ENCODE measurements around the gene CLSTN2.

The CLSTN2 gene

DNA sequence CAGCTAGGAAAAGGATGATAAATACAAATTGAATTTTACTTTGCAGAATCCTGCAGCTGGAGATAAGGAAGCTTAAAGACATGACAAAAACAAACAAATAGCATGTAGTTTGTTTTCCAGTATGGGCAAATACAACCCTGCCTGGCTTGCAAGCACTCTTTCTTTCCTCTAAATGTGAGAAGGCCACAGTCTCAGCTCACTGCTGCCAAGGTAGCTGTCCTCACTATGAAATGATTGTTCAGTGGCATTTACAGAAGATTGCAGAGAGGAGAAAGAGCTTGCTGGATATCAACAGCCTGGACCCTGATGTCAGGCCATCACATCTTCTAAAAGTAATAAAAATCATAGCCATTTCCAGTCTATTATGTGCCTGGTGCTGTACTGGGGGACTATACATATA, 262.0 kb downstream of the CLSTN2 start:
- DNase-seq, result no peak

GRCh38 chr3:140198242-140198641, 263.3 kb downstream of the CLSTN2 start:
- DNase-seq, result no peak

DNA sequence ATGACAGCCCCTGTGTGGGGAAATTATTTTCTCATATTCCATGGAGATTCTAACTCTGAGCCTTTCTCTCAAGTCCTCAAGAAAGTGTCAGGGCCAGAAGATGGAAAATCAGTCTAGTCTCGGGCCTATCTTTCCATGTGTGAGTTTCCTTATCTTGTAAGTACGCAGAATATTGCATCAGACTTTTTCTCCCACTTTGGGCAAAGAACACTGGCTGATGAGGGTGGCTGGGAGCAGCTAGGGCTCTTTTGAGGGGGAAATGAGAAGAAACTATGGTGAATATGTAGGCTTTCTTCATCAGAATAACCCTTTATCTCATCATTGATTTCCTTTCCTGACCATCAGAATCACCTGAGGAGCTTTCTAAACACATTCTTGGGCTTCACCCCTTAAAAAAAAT, 264.0 kb downstream of the CLSTN2 start:
- no peak for DNase-seq

GRCh38 chr3:140199743-140200142, 264.8 kb downstream of the CLSTN2 start:
- DNase-seq, result no peak

DNA sequence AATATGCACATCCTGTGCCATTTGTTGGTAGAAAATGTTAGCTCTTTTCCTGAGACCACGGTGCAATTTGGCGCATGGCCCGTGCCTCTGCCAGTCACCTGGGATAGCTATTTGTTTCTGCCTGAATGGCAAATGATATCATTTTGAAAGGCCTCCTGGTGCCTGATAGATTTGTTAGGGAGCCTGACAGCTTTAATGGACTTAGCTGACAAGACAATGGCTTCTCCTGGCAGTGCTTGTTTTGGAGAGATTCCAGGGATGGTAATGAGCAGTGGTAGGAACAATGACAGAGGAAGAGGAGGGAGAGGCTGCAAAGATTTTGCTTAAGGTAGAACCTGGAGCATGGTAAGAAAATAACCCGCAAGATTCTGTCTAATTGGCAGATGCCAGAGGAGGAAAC, 268.5 kb downstream of the CLSTN2 start:
- DNase-seq, result no peak

DNA sequence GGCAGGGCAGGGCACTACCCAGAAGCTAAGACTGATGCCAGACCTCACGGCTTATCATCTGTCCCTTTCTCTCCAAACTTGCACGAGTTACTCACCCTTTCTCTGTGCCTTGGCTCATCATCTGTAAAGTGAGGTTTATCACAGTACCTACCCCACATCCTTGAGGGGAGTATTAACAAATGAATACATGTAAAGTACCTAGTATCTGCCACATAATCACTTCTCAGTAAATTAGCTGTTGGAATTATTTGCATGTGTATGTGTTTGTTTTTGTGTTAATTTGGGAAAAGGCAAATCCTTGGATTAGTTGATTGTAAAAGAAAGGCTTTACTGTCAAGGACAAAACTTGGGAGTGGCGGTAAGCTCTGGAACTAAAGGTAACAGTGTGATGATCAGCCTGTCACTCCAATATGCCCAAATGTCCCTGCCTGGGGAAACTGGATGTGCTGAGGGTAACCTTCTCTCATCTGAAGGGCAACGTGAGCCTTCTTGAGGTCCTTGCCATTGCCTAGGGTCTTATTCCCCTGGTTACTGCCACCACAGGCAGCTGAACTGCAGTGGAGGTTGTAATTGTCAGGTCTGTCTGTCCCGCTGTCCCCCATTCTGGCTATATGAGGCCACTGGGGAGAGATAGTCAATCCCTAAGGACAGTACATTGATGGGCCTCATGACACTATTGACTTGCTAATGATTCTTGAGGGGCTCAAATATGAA, 269.4 kb downstream of the CLSTN2 start:
- no peak for DNase-seq

- DNase-seq, result no peak
Measured at GRCh38 chr3:140205598-140205997, 270.6 kb downstream of the CLSTN2 start.

DNA sequence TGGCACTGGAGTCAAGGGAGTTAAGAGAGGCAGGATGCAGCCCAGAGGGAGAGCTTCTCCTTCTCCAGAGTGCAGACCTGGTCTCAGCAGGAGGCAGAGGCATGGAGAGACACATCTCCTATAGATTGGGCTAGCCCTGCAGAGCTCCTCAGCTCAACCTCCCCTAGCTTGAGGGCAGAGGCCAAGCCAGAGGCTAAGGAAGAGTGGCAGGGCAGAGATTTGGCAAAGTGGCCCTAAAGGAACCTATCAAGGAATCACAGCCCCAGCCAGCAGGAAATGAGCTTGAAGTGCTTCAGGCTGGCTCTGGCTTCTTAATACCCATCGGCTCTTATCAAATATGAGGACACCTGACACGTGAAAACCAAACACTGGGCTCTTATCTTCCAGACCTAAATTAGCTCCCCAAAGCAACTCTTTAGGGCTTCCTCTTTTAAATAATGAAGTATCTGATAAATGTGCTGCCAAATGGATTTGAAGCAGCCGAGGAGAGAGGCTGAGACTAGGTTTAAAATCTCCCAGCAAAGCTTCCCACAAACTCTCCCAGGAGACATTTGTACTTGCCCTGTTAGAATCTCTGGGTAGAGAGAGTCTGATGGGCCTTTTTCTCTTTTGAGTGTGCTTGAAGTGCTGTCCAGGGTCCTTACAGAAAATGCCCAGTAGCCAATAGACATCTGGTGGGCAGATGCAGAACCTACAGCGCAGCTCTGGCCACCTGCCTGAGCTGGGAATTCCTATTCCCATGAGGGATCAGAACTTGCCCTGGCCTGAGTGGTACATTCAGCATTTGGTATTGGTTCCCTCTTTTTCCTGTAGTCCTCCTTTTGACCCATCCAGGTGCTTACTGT, 271.4 kb downstream of the CLSTN2 start:
- no peak for DNase-seq

GRCh38 chr3:140207541-140207940, 272.6 kb downstream of the CLSTN2 start:
- no peak for DNase-seq

DNA sequence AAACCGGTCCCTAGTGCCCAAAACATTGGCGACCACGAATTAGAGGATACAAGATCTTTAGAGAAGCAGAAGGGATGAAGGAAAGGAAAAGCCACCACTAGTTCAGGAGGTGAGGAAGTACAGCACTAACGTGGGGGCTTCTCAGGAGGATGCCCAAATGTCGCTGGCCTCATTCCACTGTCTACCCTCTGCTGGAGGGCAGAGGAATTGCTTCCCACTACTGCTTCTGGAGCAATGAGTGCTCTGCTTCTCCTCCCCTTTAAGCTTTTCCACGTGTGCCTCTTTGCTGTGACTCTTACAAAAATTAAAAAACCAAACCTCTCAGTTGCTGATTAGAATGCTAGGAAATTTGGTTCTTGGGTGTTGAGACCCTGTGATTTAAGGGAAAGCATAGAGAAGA, 281.3 kb downstream of the CLSTN2 start:
- no peak for DNase-seq

GRCh38 chr3:140219291-140219690, 284.3 kb downstream of the CLSTN2 start:
- DNase-seq, result no peak

GRCh38 chr3:140219923-140220452, 285.0 kb downstream of the CLSTN2 start:
- no peak for DNase-seq

DNA sequence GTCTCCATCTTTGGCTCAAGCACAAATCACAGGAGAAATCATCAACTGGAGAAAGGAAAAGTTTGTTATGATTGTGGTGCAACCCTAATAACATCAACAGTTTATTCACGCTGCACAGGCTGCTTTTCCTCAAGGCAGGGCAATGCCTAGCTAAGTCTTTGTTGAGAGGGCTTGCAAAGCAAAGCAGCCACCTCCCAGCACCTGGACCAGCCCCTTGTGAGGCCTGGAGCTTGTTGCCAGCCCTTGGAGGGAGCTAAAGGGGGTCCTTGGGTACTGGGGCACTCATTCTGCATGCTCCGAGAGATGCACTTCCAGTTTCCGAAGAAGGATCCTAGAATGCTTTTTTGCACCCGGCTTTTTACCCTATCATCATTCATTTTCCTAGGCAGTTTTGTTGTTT, 288.2 kb downstream of the CLSTN2 start:
- no peak for DNase-seq

- no peak for DNase-seq
Measured at GRCh38 chr3:140223631-140224030, 288.6 kb downstream of the CLSTN2 start.

DNA sequence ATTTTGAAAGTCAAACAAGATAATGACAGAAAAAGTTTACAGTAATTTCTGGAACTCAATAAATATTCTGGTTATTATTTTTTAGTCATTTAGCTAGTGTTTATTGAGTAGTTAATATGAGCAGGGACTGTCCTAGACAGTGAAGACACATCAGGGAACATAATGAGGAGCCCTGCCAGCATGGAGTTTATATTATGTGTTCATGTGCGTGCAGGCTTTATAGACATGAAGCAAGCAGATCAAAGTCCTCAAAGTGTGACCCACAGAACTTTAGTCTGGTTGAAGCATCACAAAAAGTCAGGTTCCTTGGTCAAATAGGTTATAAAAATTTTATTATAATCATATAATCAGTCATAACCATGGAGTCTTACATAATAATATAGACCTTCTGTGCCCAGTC, 289.3 kb downstream of the CLSTN2 start:
- no peak for DNase-seq

DNA sequence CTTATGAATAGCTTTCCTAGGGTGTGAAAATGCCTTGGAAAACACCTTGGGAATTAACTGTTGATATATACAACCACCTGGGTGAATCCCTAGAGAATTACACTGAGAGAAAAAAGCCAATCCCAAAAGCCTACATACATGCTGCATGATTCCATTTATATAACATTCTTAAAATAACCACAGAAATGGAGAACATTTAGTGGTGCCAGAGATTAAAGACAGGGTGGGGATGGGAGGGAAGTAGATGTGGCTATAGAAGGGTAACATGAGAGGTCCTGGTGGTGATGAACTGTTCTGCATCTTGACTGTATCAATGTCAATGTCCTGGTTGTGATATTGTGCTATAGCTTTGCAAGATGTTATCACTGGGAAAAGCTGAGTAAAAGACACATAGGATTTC, 291.0 kb downstream of the CLSTN2 start:
- DNase-seq, result no peak

DNA sequence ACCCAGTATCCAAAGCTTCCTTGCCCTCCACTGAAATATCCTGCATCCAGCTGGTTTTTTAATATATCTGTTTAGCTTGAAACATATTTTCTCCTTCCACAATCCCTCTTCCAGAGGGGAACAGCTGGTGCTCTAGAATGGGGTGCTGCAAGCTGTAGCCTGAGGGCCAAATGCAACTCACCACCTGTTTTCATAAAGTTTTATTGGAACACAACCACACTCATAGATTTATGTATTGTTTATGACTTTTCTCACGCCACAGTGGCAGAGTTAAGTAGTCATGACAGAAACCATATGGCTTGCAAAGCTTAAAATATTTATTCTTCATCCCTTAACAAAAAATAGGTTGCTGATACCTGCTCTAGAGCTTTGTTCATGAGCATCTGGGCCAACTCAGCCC, 298.7 kb downstream of the CLSTN2 start:
- DNase-seq, result no peak

- no peak for DNase-seq
Measured at GRCh38 chr3:140234256-140234655, 299.3 kb downstream of the CLSTN2 start.

DNA sequence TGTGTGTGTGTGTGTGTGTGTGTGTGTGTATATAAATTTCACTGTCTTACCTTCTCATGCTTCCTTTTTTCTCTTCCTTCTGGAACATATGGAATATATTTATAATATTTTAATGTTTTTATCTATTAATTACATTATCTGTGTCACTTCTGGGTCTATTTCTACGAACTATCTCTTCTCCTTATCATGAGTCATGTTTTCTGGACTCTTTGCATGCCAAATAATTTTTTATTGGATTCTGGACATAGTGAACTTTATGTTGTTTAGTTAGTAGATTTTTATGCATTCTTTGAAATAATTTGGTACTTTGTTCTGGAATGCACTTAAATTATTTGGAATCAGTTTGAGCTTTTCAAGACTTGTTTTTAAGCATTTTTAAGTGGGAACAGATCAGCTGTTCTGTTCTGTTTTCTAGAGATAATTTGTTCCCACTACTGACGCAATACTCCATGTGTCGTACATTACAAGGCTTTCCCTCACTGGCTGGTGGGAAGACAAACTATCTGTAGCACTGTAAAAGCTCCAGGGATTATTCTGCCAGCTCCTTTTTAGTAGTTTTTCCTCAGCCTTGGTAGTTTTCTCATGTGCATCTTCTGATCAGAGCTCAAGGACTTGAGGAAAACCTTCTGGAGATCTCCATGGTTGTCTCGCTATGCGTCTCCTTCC, 302.0 kb downstream of the CLSTN2 start:
- no peak for DNase-seq

GRCh38 chr3:140238646-140239314, 303.8 kb downstream of the CLSTN2 start:
- DNase-seq, result no peak

DNA sequence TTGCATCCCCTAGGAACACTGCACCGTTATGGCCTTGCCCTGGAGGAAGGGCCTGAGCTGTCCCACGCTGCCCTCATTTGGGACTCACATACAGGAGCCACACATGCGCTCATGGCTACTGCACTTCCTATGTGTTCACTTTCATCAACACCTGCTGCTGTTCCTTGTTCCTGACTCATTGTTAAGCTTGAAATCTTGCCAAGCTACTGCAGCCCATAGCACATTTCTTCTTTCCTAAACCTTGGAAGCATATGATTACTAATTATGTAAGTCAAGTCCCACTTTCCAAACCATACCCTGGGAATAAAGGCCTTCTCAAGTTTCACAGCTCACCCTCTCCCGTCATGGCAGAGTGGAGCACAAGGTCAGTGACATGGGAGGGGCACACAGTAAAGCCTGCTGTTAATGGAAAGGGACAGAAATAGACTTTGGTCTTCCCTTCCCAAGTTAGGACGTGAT, 307.9 kb downstream of the CLSTN2 start:
- no peak for DNase-seq

DNA sequence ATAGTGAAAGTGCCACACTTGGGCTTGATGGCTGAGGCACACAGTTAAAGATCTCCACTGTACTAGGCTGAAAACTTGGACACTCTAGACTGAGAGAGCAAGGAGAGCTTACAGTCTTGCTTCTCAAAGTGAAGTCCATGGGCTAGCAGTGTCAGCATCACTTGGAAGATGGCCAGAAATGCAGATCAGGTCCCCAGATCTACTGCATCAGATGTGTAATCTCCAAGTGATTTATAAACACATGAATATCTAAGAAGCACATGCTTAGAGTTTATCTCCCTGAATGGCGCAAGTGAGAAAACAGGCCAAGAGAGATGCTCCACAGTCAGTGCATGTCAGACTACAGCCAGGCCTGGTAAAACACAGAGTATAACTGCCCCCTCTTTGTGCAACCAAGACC, 308.6 kb downstream of the CLSTN2 start:
- no peak for DNase-seq

GRCh38 chr3:140244893-140245292, 309.9 kb downstream of the CLSTN2 start:
- DNase-seq, result no peak

All from CD4-positive, alpha-beta T cell treated with Interleukin-21 for 1 hour (primary cell).